ENCODE data around the gene MSLN. TPM values are rescaled to one million over a fixed set of nuclear protein-coding genes. Genes with fewer than 3 reads are reported as not detected.

Gene MSLN
- total and polyA plus RNA-seq, 8 donors: 0.92 to 83.7 (median 5.2) TPM; not detected in 1

DNA sequence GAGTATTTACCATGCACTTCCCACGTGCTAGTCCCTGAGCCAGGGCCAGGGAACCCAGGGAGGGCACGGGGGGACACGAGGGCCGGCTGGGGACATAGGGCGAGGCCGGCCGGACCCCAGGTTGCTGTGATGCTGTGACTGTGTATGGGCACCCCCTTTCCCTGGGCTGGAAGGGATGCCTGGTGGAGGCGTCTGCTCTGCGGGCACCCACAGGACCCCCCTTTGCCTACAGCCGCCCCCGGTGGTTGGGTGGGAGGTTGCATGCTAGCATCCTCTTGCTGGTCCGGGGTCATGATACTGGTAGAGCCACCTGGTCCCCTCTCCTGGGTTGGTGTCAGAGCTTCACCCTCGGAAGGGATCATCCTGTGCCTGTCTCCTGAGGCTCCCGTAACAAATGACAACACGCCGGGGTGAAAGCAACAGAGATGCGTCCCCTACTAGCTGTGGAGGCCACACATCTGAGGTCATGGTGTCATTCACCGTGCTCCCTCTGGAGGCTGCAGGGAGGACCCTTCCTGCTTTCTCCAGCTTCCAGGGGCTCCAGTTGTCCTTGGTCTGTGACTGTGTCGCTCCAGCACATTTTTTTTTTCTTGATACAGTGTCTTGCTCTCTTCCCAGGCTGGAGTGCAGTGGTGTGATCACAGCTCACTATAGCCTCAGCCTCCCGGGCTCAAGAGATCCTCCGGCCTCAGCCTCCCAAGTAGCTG lies 16.6 kb upstream of the MSLN start:
- intact Hi-C loops (cut with DNase I; ENCODE audit: low total_unique reads): no loop called here
- Histone ChIP-seq H3K27me3 (peaks cover 0 to 33% (median 0%) of the 10 kb centered on the region in 3 donors), H3K4me3 (no peak overlapping the region), H3K4me1 (peaks cover 10 to 23% (median 20%) of the 10 kb centered on the region in 4 donors), H3K9me3 (no peaks in the 10 kb centered on the region), H3K36me3 (peaks cover 0 to 6% (median 1%) of the 10 kb centered on the region in 4 donors), H3K27ac (no peak overlapping the region)
- DNase-seq: no peak
- no peak for TF ChIP-seq POLR2AphosphoS5 (IDR thresholded peaks at IDR 0.05)
- TF ChIP-seq POLR2A (IDR thresholded peaks at IDR 0.05): no peak
- TF ChIP-seq EP300 (IDR thresholded peaks at IDR 0.05): no peak
- TF ChIP-seq, protein P1, sequence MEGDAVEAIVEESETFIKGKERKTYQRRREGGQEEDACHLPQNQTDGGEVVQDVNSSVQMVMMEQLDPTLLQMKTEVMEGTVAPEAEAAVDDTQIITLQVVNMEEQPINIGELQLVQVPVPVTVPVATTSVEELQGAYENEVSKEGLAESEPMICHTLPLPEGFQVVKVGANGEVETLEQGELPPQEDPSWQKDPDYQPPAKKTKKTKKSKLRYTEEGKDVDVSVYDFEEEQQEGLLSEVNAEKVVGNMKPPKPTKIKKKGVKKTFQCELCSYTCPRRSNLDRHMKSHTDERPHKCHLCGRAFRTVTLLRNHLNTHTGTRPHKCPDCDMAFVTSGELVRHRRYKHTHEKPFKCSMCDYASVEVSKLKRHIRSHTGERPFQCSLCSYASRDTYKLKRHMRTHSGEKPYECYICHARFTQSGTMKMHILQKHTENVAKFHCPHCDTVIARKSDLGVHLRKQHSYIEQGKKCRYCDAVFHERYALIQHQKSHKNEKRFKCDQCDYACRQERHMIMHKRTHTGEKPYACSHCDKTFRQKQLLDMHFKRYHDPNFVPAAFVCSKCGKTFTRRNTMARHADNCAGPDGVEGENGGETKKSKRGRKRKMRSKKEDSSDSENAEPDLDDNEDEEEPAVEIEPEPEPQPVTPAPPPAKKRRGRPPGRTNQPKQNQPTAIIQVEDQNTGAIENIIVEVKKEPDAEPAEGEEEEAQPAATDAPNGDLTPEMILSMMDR (IDR thresholded peaks at IDR 0.05): no peak
- WGBS, 5 donors: 75 to 82% (median 79%) methylated on average over 12 to 21 of the region's 21 CpGs

DNA sequence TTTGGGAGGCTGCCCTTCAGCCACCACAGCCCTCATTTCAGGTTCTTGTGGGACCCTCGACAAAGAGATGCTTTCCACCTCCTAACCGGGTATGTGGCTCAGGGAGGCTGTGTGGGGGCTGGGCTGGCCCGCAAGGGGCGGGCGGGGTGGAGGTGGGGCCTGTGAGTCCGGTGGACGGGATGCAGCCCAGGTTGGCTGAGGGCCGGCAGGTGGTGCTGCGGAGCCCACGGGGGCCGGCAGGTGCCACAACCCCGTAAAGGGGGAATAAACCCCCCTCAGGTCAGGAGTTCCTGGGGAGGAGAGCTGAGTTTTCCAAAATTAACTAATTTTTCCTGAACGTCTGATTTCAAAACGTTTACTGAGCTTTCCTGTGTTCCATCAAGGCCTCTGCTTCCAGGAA lies 14.8 kb upstream of the MSLN start:
- DNase-seq: peak; percentile 44 to 77
- Histone ChIP-seq H3K27ac (no peak overlapping the region), H3K4me3 (no peak overlapping the region), H3K36me3 (no peaks in the 10 kb centered on the region), H3K4me1 (peaks cover 0 to 8% (median 7%) of the 10 kb centered on the region in 4 donors), H3K9me3 (no peaks in the 10 kb centered on the region), H3K27me3 (peaks cover 0 to 34% (median 0%) of the 10 kb centered on the region in 3 donors)
- 0 to 12% (median 4%) methylated on average over 2 to 14 of the region's 14 CpGs for whole genome bisulfite sequencing, 5 donors
- intact Hi-C loops (cut with DNase I; ENCODE audit: low total_unique reads): no loop called here
- TF ChIP-seq POLR2AphosphoS5 (IDR thresholded peaks at IDR 0.05) (no peak), EP300 (IDR thresholded peaks at IDR 0.05) (no peak)
- TF ChIP-seq, protein P1 (IDR thresholded peaks at IDR 0.05): peak in 1 of 7 experiments; percentile 42

DNA sequence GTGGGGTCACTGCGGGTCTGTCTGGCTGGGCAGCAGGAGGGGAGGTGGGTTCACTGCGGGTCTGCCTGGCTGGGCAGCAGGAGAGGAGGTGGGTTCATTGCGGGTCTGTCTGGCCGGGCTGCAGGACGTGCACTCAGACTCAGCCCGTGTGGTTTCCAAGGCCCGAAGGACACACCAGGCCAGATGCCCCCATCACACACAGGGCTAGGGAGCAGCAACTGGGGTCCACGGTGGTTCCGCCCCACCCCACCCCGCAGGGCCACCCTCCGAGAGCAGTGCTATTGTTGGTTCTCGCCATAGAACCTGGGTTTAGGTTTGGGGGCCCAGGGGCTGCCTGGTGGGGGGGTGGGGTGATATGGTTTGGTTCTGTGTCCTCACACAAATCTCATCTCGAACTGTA lies 13.9 kb upstream of the MSLN start:
- peaks cover 0 to 7% (median under 1%) of the 10 kb centered on the region in 4 donors for H3K4me1 ChIP-seq
- no peaks in the 10 kb centered on the region for H3K36me3 ChIP-seq
- H3K9me3 ChIP-seq: no peaks in the 10 kb centered on the region
- intact Hi-C loops (cut with DNase I; ENCODE audit: low total_unique reads): no loop called here
- WGBS, 5 donors: 78 to 88% (median 82%) methylated on average over 6 to 13 of the region's 13 CpGs
- peaks cover 0 to 40% (median 0%) of the 10 kb centered on the region in 3 donors for H3K27me3 ChIP-seq
- H3K27ac ChIP-seq: no peak overlapping the region
- no peak for DNase-seq
- H3K4me3 ChIP-seq: no peak overlapping the region
- TF ChIP-seq, protein P1 (IDR thresholded peaks at IDR 0.05): no peak
- TF ChIP-seq EP300 (IDR thresholded peaks at IDR 0.05) (no peak), POLR2AphosphoS5 (IDR thresholded peaks at IDR 0.05) (no peak), POLR2A (IDR thresholded peaks at IDR 0.05) (no peak)

DNA sequence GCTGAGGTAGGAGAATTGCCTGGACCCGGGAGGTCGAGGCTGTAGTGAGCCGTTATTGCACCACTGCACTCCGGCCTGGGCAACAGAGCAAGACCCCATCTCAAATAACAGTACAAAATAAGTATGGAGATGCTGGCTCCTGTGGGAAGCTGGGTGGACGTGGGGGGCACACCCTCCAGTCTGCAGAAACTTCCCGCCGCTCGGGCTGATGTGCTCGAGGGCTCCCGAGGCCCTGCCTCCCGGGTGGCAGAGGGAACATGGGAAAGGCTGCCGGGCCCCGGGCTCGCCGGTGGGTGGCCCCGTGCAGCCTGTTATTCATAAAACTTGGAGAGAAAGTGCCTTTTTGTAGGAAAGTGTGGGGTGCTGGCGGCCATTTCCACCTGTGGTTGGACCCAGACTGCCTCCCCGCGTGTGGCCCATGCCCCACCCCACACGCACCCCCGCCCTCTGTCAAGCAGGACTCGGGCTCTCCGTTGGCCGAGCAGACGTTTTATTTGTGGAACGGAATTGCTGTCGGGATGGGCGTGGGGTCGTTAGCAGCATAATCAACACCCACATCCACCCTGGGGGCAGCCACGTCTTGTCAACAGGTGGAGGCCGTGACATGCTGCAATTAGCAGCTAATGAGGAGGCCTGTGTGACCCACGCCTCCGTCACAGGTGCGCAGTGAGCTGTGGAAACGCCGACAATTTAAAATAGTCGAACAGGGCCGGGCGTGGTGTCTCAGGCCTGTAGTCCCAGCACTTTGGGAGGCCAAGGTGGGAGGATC lies 12.4 kb upstream of the MSLN start:
- no peak for DNase-seq
- Histone ChIP-seq H3K4me1 (peaks cover 0 to 14% (median 0%) of the 10 kb centered on the region in 4 donors), H3K4me3 (no peak overlapping the region), H3K36me3 (no peaks in the 10 kb centered on the region), H3K9me3 (no peaks in the 10 kb centered on the region), H3K27ac (no peak overlapping the region), H3K27me3 (peaks cover 0 to 44% (median 0%) of the 10 kb centered on the region in 3 donors)
- 80 to 89% (median 81%) methylated on average over 26 to 39 of the region's 39 CpGs for WGBS, 5 donors
- intact Hi-C loops (cut with DNase I; ENCODE audit: low total_unique reads): no loop called here
- TF ChIP-seq EP300 (IDR thresholded peaks at IDR 0.05): no peak
- no peak for TF ChIP-seq POLR2A (IDR thresholded peaks at IDR 0.05)
- TF ChIP-seq POLR2AphosphoS5 (IDR thresholded peaks at IDR 0.05): no peak
- TF ChIP-seq, protein P1 (IDR thresholded peaks at IDR 0.05): no peak
